Right renal pelvis (tissue), 4 donors: ENCODE data around the gene PFKL. TPM values are rescaled to one million over a fixed set of nuclear protein-coding genes. Genes with fewer than 3 reads are reported as not detected.
A peak's percentile ranks its signal among the peaks of the same experiment; 100 is the strongest.

Experiments used
- DNase-seq, 4 donors: peaks; one replicate each; pipeline ENCODE4 v3.0.0-alpha.2; 2013; ENCODE audit warnings: low read depth in 4 of 4, low spot score in 3 of 4, missing footprints in 1 of 4
- polyA plus RNA-seq, 4 donors: library from polyadenylated mRNA; unstranded; fragments of 120-200 nt; gene quantifications; one replicate each; pipeline ENCODE4 v1.2.1, GENCODE V29; 2013; ENCODE audit not compliant: insufficient read length in 4 of 4

PFKL gene
- 100 to 1,000 TPM; 119 to 187 (median 126) TPM for polyA plus RNA-seq

DNA sequence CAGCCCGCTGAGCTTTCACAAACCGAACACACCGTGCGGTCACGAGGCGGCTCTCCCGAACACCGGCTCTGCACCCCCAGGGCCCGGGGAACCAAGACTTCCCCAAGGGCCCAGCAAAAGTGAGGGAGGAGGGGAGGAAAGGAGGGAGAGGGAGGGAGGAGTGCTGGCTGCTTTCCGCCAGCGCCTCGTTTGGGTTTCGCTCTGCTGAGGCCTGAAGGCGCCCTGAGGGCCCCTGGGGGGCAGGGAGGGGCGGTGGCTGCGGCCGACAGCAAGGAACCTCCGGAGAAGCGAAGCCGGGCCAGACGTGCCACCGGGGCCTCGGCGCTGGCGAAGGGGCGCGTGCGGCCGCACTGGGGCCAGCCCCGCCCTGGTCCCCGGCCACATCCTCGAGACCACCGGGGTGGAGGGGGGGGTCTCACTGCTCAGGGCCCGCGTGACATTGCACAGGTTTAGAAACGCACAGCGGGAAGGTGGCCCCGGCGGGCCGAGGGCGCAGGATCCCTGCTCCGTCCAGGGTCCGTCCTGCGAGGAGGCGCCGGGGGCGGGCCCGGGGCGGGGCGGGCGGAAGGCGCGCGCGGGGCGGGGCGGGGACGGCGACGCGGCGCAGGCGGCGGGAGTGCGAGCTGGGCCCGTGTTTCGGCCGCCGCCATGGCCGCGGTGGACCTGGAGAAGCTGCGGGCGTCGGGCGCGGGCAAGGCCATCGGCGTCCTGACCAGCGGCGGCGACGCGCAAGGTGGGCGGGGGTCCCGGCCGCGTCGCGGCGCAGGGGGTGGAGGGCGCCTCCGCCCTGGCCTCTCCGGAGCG, at the start of gene PFKL:
PFKL (plus strand) TSS at position 596 of the 804 bp plus-strand sequence; CDS start at position 649, 53 bp downstream.
- peak in 1 of 4 donors; percentile 52 for DNase-seq

DNA sequence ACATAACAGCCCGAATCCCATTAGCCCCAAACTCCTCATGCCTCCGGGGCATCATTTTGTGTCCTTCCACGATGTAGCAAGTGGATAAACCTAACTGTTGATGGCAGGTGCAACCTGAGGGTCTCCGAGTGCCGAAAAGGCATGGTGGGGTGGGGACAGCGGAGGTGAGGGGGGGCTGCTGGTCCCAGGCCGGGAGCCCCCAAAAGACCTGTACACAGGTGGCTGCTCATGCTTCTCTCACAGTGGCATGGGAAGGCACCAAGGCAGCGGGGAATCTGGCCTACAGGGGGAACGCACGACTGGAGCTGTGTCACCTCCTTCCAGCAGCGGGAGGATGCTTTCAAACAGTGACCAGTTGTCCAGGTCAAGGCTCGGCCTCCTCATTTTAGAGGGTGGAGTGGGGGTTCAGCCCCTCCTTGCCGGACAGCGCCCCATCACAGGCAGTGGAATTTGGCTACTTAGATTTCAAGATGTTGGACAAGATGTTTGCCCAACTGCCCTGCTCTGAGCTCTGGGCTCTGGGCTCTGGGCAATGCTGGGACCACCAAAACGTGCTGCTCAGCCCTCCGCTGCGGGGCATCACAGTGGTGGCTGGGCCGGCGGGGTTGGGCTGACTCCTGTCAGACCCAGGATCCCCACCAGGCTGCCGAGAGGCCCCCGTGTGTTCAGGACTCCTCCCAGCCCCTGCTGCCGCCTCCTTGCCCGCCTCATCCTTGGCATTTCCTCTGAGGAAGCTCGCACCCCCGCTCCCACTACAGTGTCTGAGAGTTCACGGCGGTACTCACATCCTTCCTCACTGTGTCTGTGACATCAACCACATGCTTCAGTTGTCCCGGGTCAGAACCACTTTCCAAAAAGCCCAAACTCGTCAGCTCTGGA, 45.8 kb upstream of the PFKL start:
- DNase-seq = no peak

DNA sequence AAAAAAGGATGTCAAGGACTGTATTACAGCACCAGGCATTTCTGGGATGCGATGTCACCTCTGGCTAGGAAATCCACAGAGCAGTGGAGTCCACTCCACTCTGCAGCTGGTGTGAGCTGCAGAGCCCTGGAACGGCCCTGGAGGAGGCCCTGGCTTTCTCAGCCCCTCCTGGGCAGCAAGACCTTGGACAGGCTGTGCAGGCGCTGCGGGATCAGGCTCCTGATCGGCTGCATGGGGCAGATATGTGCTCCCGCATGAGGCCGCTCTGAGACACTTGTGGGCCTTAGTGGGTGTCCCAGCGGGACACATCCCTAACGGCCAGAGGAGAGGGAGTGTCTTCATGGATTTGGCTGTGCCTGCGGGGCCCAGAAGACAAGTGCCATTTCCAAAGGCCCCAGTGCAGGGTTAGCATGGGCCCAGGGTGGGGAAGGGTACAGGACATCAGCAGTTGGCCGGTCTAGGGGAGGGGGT, 44.3 kb upstream of the PFKL start:
- no peak for DNase-seq

DNA sequence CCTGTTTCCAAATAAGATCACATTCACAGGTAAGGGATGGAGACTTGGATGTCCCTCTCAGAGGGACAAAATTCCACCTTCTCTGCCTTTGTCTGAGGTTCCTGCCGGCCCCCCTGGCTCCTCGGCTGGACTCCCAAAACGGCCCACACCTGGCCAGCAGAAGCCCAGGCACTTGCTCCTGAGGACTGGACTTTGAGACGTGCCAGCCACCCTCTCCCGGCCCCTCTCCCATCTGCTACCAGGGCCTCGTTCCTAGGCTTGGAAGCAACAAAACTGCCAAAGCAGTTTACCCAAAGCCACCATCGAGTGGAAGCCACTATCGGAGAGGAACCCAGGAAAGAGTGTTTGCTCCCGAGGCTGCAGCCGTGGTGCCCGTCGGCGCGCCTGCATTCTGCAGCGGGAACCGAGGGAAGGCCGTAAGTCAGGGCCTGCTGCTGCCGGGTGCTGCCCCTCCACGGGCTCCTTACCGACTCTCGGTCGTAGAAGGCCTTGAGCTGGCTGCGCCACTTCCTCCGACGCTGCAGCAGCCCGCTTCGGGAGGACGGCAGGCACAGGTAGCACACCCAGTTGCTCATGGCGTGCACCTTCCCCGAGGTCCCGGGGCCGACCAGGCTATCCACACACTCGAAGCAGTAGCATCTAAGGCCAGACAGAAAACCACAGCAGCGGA, 41.7 kb upstream of the PFKL start:
- DNase-seq = no peak

DNA sequence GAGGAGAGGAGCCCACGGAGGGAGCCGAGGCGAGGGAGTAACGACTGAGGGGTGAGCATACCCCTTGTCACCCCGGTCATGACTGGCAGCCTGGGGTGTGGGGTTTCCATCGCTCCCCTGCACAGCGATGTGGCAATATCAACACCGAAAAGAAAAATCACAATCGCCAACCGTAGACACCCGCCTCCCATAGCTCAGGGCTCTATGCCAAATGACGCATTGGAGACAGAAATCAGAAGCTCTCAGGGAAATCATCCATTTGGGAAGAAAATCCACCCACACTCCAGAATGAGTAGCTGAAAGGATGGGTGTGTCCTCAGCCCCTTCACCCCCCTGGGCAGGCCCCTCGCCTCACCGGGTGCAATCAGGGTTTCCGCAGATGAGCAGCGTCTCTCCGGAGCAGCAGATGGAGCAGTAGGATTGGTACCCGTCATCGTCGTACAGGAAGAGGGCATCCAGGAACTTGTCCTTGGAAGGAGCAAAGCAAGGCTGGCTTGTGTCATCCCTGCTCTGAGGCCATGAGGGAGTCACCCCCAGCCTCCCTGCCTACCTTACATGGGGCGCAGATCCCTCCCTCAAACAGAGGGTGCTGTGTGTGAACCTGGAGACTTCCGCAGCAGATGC, 40.7 kb upstream of the PFKL start:
- no peak for DNase-seq

DNA sequence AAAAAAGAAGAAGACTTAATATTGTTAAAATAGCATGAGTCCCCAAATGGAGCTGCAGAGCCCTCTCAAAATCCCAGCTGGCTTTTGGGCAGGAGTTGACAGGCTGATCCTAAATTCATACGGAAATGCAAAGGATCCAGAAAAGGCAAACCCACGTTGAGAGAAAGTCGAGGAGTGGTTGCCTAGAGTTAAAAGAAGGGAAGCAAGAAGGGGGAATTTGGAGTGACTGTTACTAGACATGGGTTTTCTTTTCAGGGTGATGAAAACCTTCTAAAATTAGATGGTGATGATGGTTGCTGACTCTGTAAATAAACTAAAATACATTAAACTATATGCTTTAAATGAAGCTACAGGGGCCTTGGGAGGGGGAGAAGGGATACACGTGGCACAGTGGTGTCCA, 39.8 kb upstream of the PFKL start:
- DNase-seq = no peak

DNA sequence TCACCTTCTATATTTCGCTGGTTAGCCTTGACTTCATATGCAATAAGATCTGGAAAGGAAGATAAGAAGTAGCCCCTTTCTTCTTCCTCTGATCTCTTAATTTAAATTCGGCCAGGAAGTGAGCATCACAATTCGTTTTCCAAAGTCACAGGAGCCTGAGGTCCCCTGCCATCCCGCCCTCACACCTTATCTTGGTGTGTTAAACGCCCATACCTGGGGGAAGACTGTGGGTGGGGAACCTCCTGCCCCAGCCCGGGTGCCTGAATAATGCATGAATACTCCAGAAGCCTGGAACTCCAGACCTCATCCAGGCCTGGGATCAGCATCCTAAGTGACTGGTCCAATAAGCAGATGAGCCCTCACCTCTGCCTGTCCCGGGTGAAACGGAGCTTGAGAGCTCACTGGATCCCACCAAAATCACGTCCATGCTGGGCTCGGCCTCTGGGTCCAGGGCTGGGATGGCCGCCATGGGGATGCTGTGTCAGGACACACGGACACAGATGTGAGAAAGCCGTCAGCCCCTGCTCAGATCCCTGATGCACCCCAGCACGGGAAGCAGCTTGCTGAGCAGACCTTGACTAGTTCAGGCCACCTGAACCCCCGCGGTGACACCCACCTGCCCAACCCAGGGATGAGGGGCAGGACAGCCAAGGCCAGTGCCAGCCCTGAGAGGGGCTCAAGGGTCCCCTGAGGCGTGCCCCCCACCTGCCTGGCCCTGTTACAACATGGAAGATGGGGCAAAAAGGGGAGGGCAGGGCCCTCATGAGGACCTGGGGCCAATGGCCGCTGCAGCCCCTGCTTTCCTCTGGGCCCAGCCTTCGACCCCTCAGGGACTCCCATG, 38.8 kb upstream of the PFKL start:
- no peak for DNase-seq

DNA sequence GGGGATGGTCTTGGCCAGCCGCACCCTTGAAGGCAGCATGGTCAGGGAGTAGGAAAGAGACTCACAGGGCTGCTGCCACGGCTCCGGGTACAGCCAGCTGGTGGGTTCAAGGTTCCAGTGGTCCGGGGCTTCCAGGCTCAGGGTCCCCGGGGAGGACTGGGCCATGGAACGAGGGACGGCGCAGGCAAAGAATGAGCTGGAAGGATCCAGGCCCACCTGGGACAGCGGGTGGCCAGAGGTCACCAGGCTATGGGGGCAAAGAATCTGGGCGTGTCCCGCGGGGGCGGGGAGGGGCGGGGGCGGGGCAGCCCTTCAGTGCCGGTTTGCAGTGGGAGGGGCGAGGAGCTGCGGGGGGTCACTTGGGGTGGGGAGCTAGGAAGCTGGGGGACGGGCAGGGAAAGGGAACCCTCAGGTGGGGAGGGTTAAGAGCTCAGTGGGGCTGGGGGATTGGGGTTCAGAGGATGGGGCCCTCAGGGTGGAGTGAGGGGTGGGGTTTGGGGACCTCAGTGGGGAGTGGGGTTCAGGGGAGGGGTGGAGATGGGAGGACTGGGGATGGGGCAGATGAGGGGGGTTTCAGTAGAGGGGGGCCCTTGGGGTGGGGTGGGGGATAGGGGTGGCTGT, 38.1 kb upstream of the PFKL start, which contains the start of gene DNMT3L:
DNMT3L (minus strand) TSS at position 223 of the 621 bp plus-strand sequence. CDS start 638 bp downstream, outside the sequence.
- no peak for DNase-seq

DNA sequence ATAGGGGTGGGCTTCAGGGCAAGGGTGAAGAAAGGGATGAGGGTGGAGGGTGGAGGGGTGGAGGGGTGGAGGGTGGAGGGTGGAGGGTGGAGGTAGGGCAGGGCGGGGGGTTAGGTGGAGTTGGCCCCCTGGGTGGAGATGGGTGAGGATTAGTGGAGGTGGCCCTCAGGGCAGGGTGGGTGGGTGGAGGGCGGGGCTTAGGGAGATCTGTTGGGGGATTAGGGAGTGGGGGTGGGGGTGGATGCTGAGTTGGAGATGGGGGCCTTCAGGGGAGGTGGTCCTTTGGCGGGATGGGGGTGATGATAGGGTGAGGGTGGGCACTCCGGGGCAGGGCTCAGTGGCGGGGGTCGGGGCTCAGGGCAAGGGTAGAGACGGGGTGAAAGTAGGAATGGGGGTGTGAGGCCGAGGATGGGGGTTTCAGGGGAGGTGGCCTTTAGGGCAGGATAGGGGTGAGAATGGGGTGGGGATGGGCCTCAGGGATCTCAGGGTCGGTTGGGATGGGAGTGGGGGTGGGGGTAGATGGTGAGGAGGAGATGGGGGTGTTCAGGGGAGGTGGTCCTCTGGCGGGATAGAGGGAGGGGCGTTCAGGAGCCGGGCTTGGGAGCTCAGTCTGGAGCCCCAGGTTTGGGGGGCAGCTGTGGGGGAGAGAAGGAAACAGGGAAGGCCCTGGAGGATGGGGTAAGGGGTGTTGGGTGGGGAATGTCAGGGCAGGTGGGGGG, 37.4 kb upstream of the PFKL start:
- DNase-seq = no peak

DNA sequence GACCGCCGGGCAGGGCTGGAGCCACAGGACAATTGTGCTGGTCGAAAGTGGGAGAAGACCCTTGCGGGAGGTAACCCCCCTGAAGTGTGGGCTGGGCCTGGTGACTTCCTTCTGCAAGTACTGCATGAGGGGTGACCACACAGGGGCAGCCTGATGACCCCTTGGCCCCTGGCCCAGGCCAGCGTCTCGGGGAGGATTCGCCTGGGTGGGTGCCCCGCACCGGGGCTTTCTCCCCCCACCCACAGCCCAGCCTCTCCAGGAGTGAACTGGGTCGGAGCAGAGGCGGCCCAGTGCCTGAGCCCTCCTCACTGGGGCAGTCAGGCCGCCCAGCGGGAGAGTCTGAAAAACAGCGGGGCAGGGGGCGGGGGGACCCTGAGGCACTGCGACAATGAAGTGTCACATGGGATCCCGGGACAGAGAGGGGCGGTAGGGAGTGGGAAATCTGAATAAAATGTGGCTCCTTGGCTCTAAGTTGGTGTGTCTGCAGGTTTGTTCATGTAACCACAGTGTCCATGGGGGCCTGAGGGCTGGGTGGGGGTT, 36.6 kb upstream of the PFKL start:
- peak in 1 of 4 donors; percentile 12 for DNase-seq

DNA sequence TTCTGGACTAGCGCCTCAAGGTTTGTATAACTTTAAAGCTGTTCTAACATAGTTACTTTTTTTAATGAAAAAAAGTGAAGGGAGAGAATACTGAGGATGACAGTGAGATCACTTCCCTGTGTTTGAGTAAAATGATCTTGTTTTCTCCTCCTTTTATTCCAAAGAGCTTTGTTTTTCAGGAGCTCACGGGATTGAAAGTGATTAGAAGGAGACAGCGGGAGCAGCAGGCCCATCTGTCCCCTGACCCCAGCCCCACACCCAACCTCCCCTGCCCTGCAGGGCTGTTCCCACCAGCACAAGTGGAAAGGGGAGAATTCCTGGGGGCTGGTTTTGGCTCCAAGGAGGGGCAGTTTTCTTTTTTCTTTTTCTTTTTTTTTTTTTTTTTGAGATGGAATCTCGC, 36.1 kb upstream of the PFKL start:
- no peak for DNase-seq

DNA sequence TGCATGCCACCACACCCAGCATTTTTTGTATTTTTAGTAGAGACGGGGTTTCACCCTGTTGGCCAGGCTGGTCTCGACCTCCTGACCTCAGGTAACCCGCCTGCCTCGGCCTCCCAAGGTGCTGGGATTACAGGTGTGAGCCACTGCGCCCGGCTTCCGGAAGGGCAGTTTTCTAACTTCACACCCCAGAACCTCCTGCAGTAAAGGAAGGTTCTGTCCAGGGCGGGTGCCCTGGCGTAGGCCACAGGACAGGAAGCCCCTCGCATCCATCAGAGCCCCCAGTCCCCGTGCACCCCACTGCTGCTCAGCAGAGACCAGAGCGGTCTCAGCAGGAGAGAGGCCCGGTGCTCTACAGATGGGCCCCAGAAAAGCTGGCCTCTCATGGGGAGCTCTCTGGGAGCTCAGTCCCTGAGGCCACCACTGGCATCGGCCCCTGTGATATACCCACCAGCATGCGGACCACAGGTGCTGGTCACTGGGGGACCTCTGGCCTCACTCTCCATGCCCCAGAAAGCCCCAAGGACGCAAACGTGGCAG, 34.1 kb upstream of the PFKL start:
- DNase-seq = no peak

DNA sequence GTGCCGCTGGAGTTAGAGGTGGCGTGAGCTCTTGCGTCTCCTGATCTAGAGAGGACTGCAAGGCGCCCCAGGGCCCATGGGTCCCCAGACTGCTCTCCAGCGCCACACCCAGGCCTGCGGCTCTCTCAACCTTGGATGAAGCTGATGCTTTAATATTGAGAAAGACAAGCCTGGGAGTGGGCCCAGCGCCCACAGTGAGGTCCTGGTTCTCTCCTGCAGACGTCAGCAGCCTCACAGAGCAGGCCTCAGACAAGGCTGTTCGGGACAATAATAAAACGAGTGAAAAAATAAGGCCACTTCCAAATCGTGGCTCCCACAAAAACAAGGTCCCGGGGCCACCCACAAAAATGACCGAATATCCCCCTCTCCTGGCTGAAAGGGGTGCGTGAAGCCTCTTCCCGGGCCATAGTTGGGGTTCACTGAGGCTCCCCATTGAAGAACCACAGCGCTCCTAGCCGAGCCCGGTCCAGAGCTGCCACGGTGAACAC, 32.2 kb upstream of the PFKL start:
- DNase-seq = no peak

DNA sequence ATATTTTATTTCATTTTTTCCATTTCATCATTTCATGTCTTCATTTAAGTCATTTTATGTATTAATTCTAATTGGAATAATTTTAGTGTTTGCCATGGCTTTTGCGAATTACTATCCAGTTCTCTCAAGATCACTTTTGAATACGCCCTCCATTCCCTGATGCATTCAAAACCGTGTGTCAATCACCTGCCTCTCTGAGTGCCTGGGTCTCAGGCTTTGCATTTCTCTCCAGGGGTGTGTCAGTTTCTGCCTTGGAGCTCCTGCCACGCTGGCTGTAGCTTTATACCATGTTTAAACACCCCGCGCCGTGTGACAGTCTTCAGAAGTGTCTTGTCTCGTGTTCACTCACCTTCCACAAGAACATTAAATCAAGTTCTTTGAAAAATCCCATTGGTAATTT, 30.8 kb upstream of the PFKL start:
- no peak for DNase-seq

DNA sequence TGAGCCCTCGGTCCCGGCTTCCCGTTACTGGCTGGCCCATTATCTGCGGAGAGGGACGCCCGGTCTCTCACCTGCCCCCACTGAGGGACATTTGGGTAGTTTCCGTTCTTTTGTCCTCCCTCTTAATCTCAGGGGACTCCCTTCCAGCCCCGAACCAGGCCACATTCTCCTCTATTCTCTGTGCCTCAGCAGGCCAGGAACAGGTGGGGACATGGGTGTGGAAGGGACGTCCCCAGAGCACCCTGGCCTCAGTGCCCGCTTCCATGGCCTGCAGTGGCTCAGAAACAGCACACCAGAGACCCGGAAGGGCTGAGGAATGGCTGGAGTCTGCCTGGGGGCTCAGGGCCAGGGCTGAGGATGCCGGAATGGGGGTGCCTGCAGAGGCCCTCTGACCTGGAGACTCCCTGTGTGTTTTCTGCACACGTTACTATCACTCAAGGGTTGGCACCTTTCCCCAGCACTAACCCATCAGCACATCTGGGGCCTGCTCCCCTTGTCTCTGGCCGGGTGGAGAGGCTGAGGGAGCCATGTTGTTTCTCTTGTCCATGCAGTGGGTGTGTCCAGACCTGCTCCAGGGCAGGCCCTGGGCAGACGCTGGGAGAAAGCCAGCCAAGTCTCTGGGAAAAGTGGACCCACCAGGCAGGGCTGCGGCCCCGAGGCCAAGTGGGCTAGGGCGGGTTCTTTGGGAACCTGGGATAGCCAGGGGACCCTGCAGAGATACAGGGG, 28.1 kb upstream of the PFKL start:
- no peak for DNase-seq

DNA sequence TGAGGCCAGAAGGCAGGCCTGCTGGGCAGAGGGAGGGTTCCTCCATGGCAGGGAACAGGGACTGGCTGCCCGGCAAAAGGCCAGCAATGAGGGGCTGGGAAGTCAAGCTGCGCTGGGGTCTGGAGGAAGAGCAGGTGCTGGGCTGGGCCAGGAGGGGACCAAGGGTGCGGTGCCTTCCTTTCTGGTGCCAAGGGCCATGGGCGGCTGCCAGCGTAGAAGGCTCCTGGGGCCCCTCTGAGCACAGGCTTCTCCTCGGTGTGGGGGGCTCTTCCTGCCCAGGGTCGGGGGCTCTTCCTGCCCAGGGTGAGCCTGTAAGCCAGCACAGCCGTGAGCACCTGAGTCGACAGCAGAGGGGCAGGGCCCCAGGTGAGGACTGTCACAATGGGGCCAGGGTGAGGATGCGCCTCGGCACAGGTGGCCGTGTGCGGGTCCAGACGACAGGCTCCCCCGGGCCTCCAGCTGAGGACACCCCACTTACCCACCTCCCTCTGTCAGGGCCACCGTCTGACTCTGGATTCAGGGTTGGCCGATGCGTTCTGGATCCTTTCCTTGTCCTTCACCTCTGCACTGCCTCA, 27.5 kb upstream of the PFKL start:
- no peak for DNase-seq

DNA sequence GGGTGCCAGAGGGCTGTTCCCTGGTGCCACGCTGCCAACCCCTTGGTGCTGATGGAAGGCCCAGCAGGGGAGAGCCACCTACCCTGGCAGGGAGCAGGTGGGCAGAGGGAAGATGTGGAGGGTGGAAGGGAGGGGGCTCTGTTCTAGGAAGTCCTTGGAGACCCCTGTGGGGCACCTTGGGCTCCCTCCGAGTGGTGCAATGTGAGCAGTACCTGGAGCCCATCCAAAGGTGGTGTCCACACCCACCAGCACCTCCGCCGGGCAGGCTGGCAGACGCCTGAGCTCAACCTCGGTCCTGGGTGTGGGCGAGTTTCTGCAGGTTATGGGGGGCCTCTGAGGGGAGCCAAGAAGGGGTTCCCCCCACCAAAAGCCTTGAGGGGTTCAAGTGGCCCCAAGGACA, 26.8 kb upstream of the PFKL start:
- no peak for DNase-seq
